GM12878 (cell line): ENCODE results near the gene OR6Q1. TPM values are rescaled to one million over a fixed set of nuclear protein-coding genes. Genes with fewer than 3 reads are reported as not detected.

ENCODE experiments used
- ATAC-seq: fragments of 200-7000 bp; cut with Tn5 transposase; 3 replicates; pipeline ENCODE4 v1.9.1; 2020; ENCODE audit warnings: mild to moderate bottlenecking, moderate library complexity
- BruUV-seq: library from RNA; stranded (reverse); fragments of 400-500 nt; replicated peaks from 2 replicates; lab custom pipeline; 2021; lab: Mats Ljungman, UMichigan
- CTCF ChIA-PET: fragments of 300-600 bp; sonication (Branson Sonifier 250); formaldehyde crosslinking; extraction: SDS; loops from one replicate; lab custom pipeline; 2021; ENCODE audit warnings: inconsistent platforms; lab: Yijun Ruan, JAX
- POLR2A ChIA-PET: fragments of 350-600 bp; formaldehyde crosslinking; extraction: SDS; loops from one replicate; lab custom pipeline; 2021; ENCODE audit warnings: inconsistent platforms; lab: Charles Lee
- RAD21 ChIA-PET: fragments of 300-600 bp; sonication (Branson Sonifier 250); formaldehyde crosslinking; loops from one replicate; lab custom pipeline; 2023; ENCODE audit warnings: antibody characterized with exemption; ENCODE audit not compliant: unreplicated experiment; lab: Charles Lee
- SMC1A ChIA-PET: fragments of 300-600 bp; sonication (Branson Sonifier 250); formaldehyde crosslinking; loops from one replicate; lab custom pipeline; 2023; ENCODE audit not compliant: unreplicated experiment, uncharacterized antibody; lab: Charles Lee
- DNase-seq: peaks from one replicate; pipeline ENCODE4 v3.0.0-alpha.2; 2011; ENCODE audit warnings: low read depth, low spot score
- FAIRE-seq: peaks from 3 replicates; lab custom pipeline; 2011; peaks lifted over from hg19 to GRCh38; lab: Jason Lieb, UNC
- H2AFZ ChIP-seq: 2 replicates; pipeline ENCODE4 v1.6.0; 2011; ENCODE audit warnings: low read depth, low read length, control low read depth; ENCODE audit not compliant: control insufficient read depth
- H3K27ac ChIP-seq: 2 replicates; pipeline ENCODE4 v1.5.1; 2011; ENCODE audit warnings: control low read depth; ENCODE audit not compliant: control insufficient read depth, insufficient read depth
- H3K27me3 ChIP-seq, 2 experiments: replicated peaks in 1 of 2; 2 replicates each; pipeline versions ENCODE4 v1.6.0 to v1.6.1; 2011; ENCODE audit warnings: low read length in 1 of 2; ENCODE audit not compliant: control insufficient read depth in 2 of 2, insufficient read depth in 2 of 2
- H3K36me3 ChIP-seq, 2 experiments: 2 replicates each; pipeline ENCODE4 v1.5.1; 2011; ENCODE audit warnings: low read length in 1 of 2; ENCODE audit not compliant: control insufficient read depth in 2 of 2, insufficient read depth in 2 of 2
- H3K4me1 ChIP-seq: 2 replicates; pipeline ENCODE4 v1.6.1; 2011; ENCODE audit warnings: mild to moderate bottlenecking, low read length, moderate library complexity, mixed read lengths; ENCODE audit not compliant: control insufficient read depth, insufficient read depth
- H3K4me2 ChIP-seq: 2 replicates; pipeline ENCODE4 v1.6.0; 2011; ENCODE audit warnings: control low read depth; ENCODE audit not compliant: control insufficient read depth, insufficient read depth
- H3K4me3 ChIP-seq: fragments of 200-600 bp; sonication (generic); 2 replicates; pipeline ENCODE4 v1.5.1; 2016
- H3K79me2 ChIP-seq: 2 replicates; pipeline ENCODE4 v1.6.0; 2011; ENCODE audit warnings: low read length; ENCODE audit not compliant: control insufficient read depth, insufficient read depth
- H3K9ac ChIP-seq: 2 replicates; pipeline ENCODE4 v1.8.0; 2011; ENCODE audit warnings: low read length, control low read depth, mixed read lengths; ENCODE audit not compliant: control insufficient read depth, insufficient read depth
- H3K9me3 ChIP-seq: replicated peaks from 3 replicates; pipeline ENCODE4 v1.5.1; 2011; ENCODE audit warnings: mild to moderate bottlenecking, low read length; ENCODE audit not compliant: control insufficient read depth, insufficient read depth
- H4K20me1 ChIP-seq: 2 replicates; pipeline ENCODE4 v1.6.0; 2011; ENCODE audit not compliant: control insufficient read depth, insufficient read depth
- ATF7 ChIP-seq: fragments of 450-650 bp; IDR thresholded peaks from 2 replicates; pipeline ENCODE4 v1.6.1; 2016; ENCODE audit warnings: low read depth, mild to moderate bottlenecking
- BCL11A ChIP-seq: IDR thresholded peaks from 2 replicates; pipeline ENCODE4 v1.6.1; 2011; ENCODE audit warnings: low read depth, low read length
- E2F4 ChIP-seq: IDR thresholded peaks from 2 replicates; pipeline ENCODE4 v1.6.1; 2012; ENCODE audit warnings: low read depth, low read length, improper control_type of control experiment
- EZH2 ChIP-seq: IDR thresholded peaks from 2 replicates; pipeline ENCODE4 v1.6.1; 2012; ENCODE audit warnings: low read depth, mild to moderate bottlenecking, control low read depth, inconsistent platforms, low read length, borderline replicate concordance; ENCODE audit not compliant: control insufficient read depth
- FOS ChIP-seq: IDR thresholded peaks from 3 replicates; pipeline ENCODE4 v1.6.1; 2011; ENCODE audit warnings: borderline replicate concordance; ENCODE audit not compliant: insufficient read length; ENCODE audit errors: extremely low read depth
- FOXK2 ChIP-seq: fragments of 450-650 bp; IDR thresholded peaks from 2 replicates; pipeline ENCODE4 v1.6.1; 2017; ENCODE audit warnings: mild to moderate bottlenecking, moderate library complexity
- HCFC1 ChIP-seq: fragments of 150-350 bp; IDR thresholded peaks from 2 replicates; pipeline ENCODE4 v1.6.1; 2014; ENCODE audit warnings: low read length
- JUND ChIP-seq: IDR thresholded peaks from 2 replicates; pipeline ENCODE4 v1.6.1; 2012; ENCODE audit warnings: low read depth, mild to moderate bottlenecking, low read length, improper control_type of control experiment, moderate library complexity
- MYC ChIP-seq: IDR thresholded peaks from 2 replicates; pipeline ENCODE4 v1.6.1; 2011; ENCODE audit warnings: mild to moderate bottlenecking, low read length, moderate library complexity, inconsistent platforms; ENCODE audit not compliant: insufficient read depth, insufficient replicate concordance, insufficient read length, severe bottlenecking
- RBBP5 ChIP-seq: fragments of 200-600 bp; sonication (generic); conservative IDR thresholded peaks from 2 replicates; pipeline ENCODE4 v1.6.1; 2016
- STAT3 ChIP-seq: IDR thresholded peaks from 2 replicates; pipeline ENCODE4 v1.6.1; 2011; ENCODE audit warnings: low read depth, low read length, improper control_type of control experiment
- TAF1 ChIP-seq: IDR thresholded peaks from 2 replicates; pipeline ENCODE4 v1.6.1; 2011; ENCODE audit warnings: mild to moderate bottlenecking, low read depth, low read length, borderline replicate concordance
- ZBTB33 ChIP-seq: fragments of 450-650 bp; IDR thresholded peaks from 2 replicates; pipeline ENCODE4 v1.6.1; 2017; ENCODE audit warnings: mild to moderate bottlenecking
- ZZZ3 ChIP-seq: IDR thresholded peaks from 2 replicates; pipeline ENCODE4 v1.6.1; 2011; ENCODE audit warnings: low read depth; ENCODE audit not compliant: control insufficient read depth, insufficient read length
- WGBS: methylation state at CpG from one replicate; pipeline ENCODE4 v1.1.6; 2016; ENCODE audit warnings: low lambda C conversion rate; ENCODE audit not compliant: insufficient replicate concordance, insufficient coverage; ENCODE audit errors: missing lambda C conversion rate; 5-methylcytosine and 5-hydroxymethylcytosine counted together
- in situ Hi-C: fragments of 300-500 bp; cut with MboI; formaldehyde crosslinking; loops from 9 replicates; pipeline ENCODE4 v1.14.3; 2018; ENCODE audit warnings: mixed read lengths
- intact Hi-C: fragments of 100-400 bp; cut with micrococcal nuclease; formaldehyde crosslinking; loops from one replicate; pipeline ENCODE4 v1.14.2; 2022; ENCODE audit not compliant: unreplicated experiment
- polyA plus RNA-seq, 11 experiments: library from polyadenylated mRNA; depleted of rRNA in 4 of 11; unstranded in 6 of 11; stranded (reverse) in 5 of 11; fragments of >200 nt; fragmentation: Nextera tagmentation in 4 of 11; fragmentation: Illumina TruSeq in 1 of 11; extraction: Ambion mirVana in 4 of 11; extraction: Trizol in 1 of 11; gene quantifications; 1 replicate in 1 of 11; 2 replicates in 10 of 11; pipeline versions ENCODE4 v1.2.1 to v1.2.3, GENCODE V29; 2011 to 2016; ENCODE audit warnings: inconsistent platforms in 2 of 11, missing spikeins in 2 of 11, low read depth in 1 of 11
- total RNA-seq, 4 experiments: library from RNA; depleted of rRNA in 3 of 4; stranded (reverse); fragments of >200 nt in 3 of 4; fragmentation: Illumina TruSeq in 1 of 4; extraction: Trizol in 1 of 4; gene quantifications; 2 replicates each; pipeline versions ENCODE4 v1.2.1 to v1.2.3, GENCODE V29; 2013 to 2021
- TF ChIP-seq, protein P1 (sequence below): IDR thresholded peaks from 2 replicates; pipeline ENCODE4 v1.6.1; 2011; ENCODE audit warnings: mild to moderate bottlenecking, low read depth, low read length, moderate library complexity; ENCODE audit not compliant: insufficient replicate concordance
- TF ChIP-seq, protein P2 (sequence below): fragments of 450-650 bp; IDR thresholded peaks from 2 replicates; pipeline ENCODE4 v1.6.1; 2018; ENCODE audit warnings: mild to moderate bottlenecking, low read depth, moderate library complexity; ENCODE audit not compliant: partially characterized antibody

OR6Q1 gene
- total and polyA plus RNA-seq, 10 of the 15 experiments (the other 5 are each of a cell fraction or from before 2014, with no cell fraction given) = not detected

DNA sequence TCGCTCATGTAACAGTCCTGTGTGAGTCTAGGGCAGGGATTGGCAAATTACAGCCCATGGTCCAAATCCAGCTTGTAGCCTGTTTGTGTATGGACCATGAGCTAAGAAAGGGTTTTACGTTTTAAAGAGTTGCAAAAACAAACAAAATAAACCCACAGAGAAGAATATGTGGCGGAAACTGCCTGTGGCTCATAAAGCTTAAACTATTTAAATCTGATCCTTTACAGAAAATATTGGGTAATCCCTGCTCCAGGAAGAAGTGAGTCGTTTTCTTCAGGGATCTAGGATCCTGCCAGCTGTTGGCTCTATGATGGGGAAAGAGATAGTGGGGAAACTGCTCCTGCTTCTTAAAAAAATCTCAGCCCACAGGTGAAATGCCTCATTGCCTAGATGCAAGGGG, 3.4 kb upstream of the OR6Q1 start:
- no peak for FAIRE-seq
- SMC1A ChIA-PET = no interaction called here
- RAD21 ChIA-PET = no interaction called here
- WGBS = 2% methylated on average over 4 of the region's 4 CpGs
- no peak for ATAC-seq
- intact Hi-C loops (no loop called here), in situ Hi-C loops (no loop called here)
- no peaks in the 10 kb centered on the region for H3K9me3 ChIP-seq
- no peak overlapping the region for H3K9ac ChIP-seq
- TF ChIP-seq, protein P1, sequence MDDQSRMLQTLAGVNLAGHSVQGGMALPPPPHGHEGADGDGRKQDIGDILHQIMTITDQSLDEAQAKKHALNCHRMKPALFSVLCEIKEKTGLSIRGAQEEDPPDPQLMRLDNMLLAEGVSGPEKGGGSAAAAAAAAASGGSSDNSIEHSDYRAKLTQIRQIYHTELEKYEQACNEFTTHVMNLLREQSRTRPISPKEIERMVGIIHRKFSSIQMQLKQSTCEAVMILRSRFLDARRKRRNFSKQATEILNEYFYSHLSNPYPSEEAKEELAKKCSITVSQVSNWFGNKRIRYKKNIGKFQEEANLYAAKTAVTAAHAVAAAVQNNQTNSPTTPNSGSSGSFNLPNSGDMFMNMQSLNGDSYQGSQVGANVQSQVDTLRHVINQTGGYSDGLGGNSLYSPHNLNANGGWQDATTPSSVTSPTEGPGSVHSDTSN = no peak
- TF ChIP-seq JUND (no peak), BCL11A (no peak), EZH2 (no peak), ATF7 (no peak), ZZZ3 (no peak), FOS (no peak), HCFC1 (no peak), RBBP5 (no peak), ZBTB33 (no peak), STAT3 (no peak), TAF1 (no peak), FOXK2 (no peak), MYC (no peak), E2F4 (no peak)
- TF ChIP-seq, protein P2, sequence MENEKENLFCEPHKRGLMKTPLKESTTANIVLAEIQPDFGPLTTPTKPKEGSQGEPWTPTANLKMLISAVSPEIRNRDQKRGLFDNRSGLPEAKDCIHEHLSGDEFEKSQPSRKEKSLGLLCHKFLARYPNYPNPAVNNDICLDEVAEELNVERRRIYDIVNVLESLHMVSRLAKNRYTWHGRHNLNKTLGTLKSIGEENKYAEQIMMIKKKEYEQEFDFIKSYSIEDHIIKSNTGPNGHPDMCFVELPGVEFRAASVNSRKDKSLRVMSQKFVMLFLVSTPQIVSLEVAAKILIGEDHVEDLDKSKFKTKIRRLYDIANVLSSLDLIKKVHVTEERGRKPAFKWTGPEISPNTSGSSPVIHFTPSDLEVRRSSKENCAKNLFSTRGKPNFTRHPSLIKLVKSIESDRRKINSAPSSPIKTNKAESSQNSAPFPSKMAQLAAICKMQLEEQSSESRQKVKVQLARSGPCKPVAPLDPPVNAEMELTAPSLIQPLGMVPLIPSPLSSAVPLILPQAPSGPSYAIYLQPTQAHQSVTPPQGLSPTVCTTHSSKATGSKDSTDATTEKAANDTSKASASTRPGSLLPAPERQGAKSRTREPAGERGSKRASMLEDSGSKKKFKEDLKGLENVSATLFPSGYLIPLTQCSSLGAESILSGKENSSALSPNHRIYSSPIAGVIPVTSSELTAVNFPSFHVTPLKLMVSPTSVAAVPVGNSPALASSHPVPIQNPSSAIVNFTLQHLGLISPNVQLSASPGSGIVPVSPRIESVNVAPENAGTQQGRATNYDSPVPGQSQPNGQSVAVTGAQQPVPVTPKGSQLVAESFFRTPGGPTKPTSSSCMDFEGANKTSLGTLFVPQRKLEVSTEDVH = no peak
- no peak overlapping the region for H3K4me3 ChIP-seq
- no peak overlapping the region for H2AFZ ChIP-seq
- no peak for DNase-seq
- H3K36me3 ChIP-seq = no peaks in the 10 kb centered on the region
- no peaks in the 10 kb centered on the region for H3K27me3 ChIP-seq
- H3K79me2 ChIP-seq = no peaks in the 10 kb centered on the region
- no TSS peak for BruUV-seq
- CTCF ChIA-PET = no interaction called here
- no peak overlapping the region for H3K4me2 ChIP-seq
- POLR2A ChIA-PET = no interaction called here
- no peaks in the 10 kb centered on the region for H3K4me1 ChIP-seq
- H4K20me1 ChIP-seq = no peaks in the 10 kb centered on the region
- no peak overlapping the region for H3K27ac ChIP-seq
